ENCODE data around the gene LUM. TPM values are rescaled to one million over a fixed set of nuclear protein-coding genes. Genes with fewer than 3 reads are reported as not detected.

LUM gene
- total RNA-seq, 1 donor from 2014 or later, result not detected

DNA sequence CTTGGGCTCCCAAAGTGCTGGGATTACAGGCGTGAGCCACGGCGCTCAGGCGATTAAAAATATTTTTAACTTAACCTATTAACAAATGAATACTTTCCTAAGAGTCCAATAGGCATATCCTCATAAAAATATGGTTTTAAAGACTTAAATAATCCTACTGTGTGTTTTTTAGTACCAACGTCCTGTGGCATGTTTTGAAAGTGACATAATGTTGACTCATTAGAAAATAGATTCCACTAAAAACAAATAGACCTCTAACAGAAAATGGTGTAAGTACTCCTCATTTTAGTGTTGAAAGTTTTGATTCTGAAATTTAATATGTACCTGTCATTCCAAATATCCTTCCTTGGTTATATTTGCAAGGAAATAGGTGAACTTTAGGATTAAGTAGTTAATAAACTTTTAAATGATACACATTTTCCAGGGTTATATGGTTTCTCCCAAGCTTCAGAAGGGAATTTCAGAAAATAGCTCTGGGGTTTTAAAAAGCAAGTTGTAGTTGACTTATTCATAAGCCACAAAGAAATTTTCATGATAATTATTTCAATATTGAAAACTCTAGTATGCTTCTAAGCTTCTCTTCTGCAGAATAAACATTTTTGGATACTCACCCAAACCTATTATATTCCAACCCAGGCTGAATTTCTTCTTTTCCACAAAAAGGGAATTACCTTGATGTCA is 12.1 kb upstream of the LUM start:
- Mint-ChIP-seq H3K4me3 (no peak overlapping the region), H3K27me3 (ENCODE audit: insufficient read depth, low read depth) (no peaks in the 10 kb centered on the region), H3K27ac (no peak overlapping the region), H3K36me3 (no peaks in the 10 kb centered on the region), H3K4me1 (no peaks in the 10 kb centered on the region), H3K9me3 (no peaks in the 10 kb centered on the region)
- H3K9me3 ChIP-seq (ENCODE audit: low read depth), result no peaks in the 10 kb centered on the region
- no peak for DNase-seq (ENCODE audit: low spot score)
- no peaks in the 10 kb centered on the region for H3K79me2 ChIP-seq (ENCODE audit: low read depth)
- no peaks in the 10 kb centered on the region for H3F3A ChIP-seq (ENCODE audit: low read depth)
- no peaks in the 10 kb centered on the region for H4K20me1 ChIP-seq (ENCODE audit: low read depth)
- no peak overlapping the region for H3K4me2 ChIP-seq
- H3K36me3 ChIP-seq, result no peaks in the 10 kb centered on the region
- H3K27me3 ChIP-seq, result no peaks in the 10 kb centered on the region
- no peak overlapping the region for H3K4me3 ChIP-seq
- H3K9ac ChIP-seq, result no peak overlapping the region
- no peak overlapping the region for H3K27ac ChIP-seq
- no peaks in the 10 kb centered on the region for H3K4me1 ChIP-seq
- TF ChIP-seq EZH2phosphoT487 (IDR thresholded peaks at IDR 0.05) (no peak), EZH2 (IDR thresholded peaks at IDR 0.05) (no peak)
- TF ChIP-seq, protein P1, sequence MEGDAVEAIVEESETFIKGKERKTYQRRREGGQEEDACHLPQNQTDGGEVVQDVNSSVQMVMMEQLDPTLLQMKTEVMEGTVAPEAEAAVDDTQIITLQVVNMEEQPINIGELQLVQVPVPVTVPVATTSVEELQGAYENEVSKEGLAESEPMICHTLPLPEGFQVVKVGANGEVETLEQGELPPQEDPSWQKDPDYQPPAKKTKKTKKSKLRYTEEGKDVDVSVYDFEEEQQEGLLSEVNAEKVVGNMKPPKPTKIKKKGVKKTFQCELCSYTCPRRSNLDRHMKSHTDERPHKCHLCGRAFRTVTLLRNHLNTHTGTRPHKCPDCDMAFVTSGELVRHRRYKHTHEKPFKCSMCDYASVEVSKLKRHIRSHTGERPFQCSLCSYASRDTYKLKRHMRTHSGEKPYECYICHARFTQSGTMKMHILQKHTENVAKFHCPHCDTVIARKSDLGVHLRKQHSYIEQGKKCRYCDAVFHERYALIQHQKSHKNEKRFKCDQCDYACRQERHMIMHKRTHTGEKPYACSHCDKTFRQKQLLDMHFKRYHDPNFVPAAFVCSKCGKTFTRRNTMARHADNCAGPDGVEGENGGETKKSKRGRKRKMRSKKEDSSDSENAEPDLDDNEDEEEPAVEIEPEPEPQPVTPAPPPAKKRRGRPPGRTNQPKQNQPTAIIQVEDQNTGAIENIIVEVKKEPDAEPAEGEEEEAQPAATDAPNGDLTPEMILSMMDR (IDR thresholded peaks at IDR 0.05), result no peak
- no peak overlapping the region for H2AFZ ChIP-seq (replicated peaks)

GRCh38 chr12:91120781-91121180 is 9.5 kb upstream of the LUM start:
- no peaks in the 10 kb centered on the region for H3K4me1 ChIP-seq
- H3K4me2 ChIP-seq, result no peak overlapping the region
- H3K9ac ChIP-seq, result no peak overlapping the region
- TF ChIP-seq, protein P1 (IDR thresholded peaks at IDR 0.05), result no peak
- TF ChIP-seq EZH2 (IDR thresholded peaks at IDR 0.05) (no peak), EZH2phosphoT487 (IDR thresholded peaks at IDR 0.05) (no peak)
- Mint-ChIP-seq H3K9me3 (no peaks in the 10 kb centered on the region), H3K4me3 (no peak overlapping the region), H3K36me3 (no peaks in the 10 kb centered on the region), H3K4me1 (no peaks in the 10 kb centered on the region), H3K27ac (no peak overlapping the region), H3K27me3 (ENCODE audit: insufficient read depth, low read depth) (no peaks in the 10 kb centered on the region)
- DNase-seq (ENCODE audit: low spot score), result no peak
- no peaks in the 10 kb centered on the region for H3K79me2 ChIP-seq (ENCODE audit: low read depth)
- no peak overlapping the region for H3K4me3 ChIP-seq
- H2AFZ ChIP-seq (replicated peaks), result no peak overlapping the region
- no peaks in the 10 kb centered on the region for H4K20me1 ChIP-seq (ENCODE audit: low read depth)
- no peak overlapping the region for H3K27ac ChIP-seq
- no peaks in the 10 kb centered on the region for H3K9me3 ChIP-seq (ENCODE audit: low read depth)
- no peaks in the 10 kb centered on the region for H3F3A ChIP-seq (ENCODE audit: low read depth)
- no peaks in the 10 kb centered on the region for H3K36me3 ChIP-seq
- no peaks in the 10 kb centered on the region for H3K27me3 ChIP-seq

- H3K9me3 ChIP-seq (ENCODE audit: low read depth), result no peaks in the 10 kb centered on the region
- TF ChIP-seq, protein P1 (IDR thresholded peaks at IDR 0.05), result no peak
- TF ChIP-seq EZH2 (IDR thresholded peaks at IDR 0.05), result no peak
- H3K4me1 Mint-ChIP-seq, result no peaks in the 10 kb centered on the region
- H4K20me1 ChIP-seq (ENCODE audit: low read depth), result no peaks in the 10 kb centered on the region
- H3K4me2 ChIP-seq, result no peak overlapping the region
- no peaks in the 10 kb centered on the region for H3F3A ChIP-seq (ENCODE audit: low read depth)
- H3K4me3 Mint-ChIP-seq, result no peak overlapping the region
- DNase-seq (ENCODE audit: low spot score), result no peak
- H2AFZ ChIP-seq (replicated peaks), result no peak overlapping the region
- no peaks in the 10 kb centered on the region for H3K36me3 ChIP-seq
- no peaks in the 10 kb centered on the region for H3K79me2 ChIP-seq (ENCODE audit: low read depth)
- H3K9me3 Mint-ChIP-seq, result no peaks in the 10 kb centered on the region
- no peaks in the 10 kb centered on the region for H3K27me3 ChIP-seq
- H3K9ac ChIP-seq, result no peak overlapping the region
- H3K4me1 ChIP-seq, result no peaks in the 10 kb centered on the region
- H3K27ac ChIP-seq, result no peak overlapping the region
- H3K27me3 Mint-ChIP-seq (ENCODE audit: insufficient read depth, low read depth), result no peaks in the 10 kb centered on the region
- H3K36me3 Mint-ChIP-seq, result no peaks in the 10 kb centered on the region
- no peak overlapping the region for H3K27ac Mint-ChIP-seq
- H3K4me3 ChIP-seq, result no peak overlapping the region
Observed at GRCh38 chr12:91119089-91119488, 7.8 kb upstream of the LUM start.

Measured in neural progenitor cell (in vitro differentiated cells).